OCI-LY3 (cell line): ENCODE measurements around the gene BUB1.

Source experiments
- EZH2phosphoT487 ChIP-seq: fragments of 200-600 bp; shearing (Covaris generic); IDR thresholded peaks from 2 replicates; pipeline ENCODE4 v1.6.1; 2018; ENCODE audit warnings: antibody characterized with exemption, mixed run types, low read depth
- TF ChIP-seq, protein P1 (sequence below): fragments of 200-600, 300-600 bp; sonication (generic); IDR thresholded peaks from 2 replicates; pipeline ENCODE4 v1.5.1; 2014; ENCODE audit warnings: antibody characterized with exemption, low read length, low read depth

DNA sequence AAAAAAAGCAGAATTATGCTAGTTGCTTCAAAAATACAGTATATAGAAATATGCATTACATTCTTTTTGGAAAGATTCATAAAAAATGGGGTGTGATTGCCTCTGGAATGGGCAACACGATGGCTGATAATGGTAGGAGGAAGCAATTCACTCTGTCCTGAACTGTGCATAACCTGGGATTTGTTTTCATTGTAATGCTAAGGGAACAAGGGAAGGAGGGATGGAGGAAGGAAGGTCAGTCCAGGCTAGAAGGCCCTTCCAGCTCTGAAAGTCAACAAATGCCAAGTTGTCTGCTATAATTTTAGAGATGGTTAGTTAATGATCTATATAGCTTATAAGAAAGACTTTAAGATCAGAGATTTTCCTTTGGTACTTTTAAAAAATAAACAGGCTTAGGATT lies 40.8 kb downstream of the BUB1 start:
- TF ChIP-seq, protein P1, sequence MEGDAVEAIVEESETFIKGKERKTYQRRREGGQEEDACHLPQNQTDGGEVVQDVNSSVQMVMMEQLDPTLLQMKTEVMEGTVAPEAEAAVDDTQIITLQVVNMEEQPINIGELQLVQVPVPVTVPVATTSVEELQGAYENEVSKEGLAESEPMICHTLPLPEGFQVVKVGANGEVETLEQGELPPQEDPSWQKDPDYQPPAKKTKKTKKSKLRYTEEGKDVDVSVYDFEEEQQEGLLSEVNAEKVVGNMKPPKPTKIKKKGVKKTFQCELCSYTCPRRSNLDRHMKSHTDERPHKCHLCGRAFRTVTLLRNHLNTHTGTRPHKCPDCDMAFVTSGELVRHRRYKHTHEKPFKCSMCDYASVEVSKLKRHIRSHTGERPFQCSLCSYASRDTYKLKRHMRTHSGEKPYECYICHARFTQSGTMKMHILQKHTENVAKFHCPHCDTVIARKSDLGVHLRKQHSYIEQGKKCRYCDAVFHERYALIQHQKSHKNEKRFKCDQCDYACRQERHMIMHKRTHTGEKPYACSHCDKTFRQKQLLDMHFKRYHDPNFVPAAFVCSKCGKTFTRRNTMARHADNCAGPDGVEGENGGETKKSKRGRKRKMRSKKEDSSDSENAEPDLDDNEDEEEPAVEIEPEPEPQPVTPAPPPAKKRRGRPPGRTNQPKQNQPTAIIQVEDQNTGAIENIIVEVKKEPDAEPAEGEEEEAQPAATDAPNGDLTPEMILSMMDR: no peak
- TF ChIP-seq EZH2phosphoT487: no peak
